ENCODE measurements around the gene HDAC9.

The HDAC9 gene

GRCh38 chr7:18684916-18685315, 189.4 kb downstream of the HDAC9 start:
- Histone ChIP-seq H3K79me2 (ENCODE audit: insufficient read depth, low read length) (no peaks in the 10 kb centered on the region), H3K4me3 (ENCODE audit: low read depth in 1 of 2, low read length in 2 of 2) (no peak overlapping the region), H3K4me1 (ENCODE audit: insufficient read depth, low read length) (no peaks in the 10 kb centered on the region), H3K27ac (ENCODE audit: low read length) (no peak overlapping the region), H3K27me3 (ENCODE audit: insufficient read depth, low read length, poor library complexity) (no peaks in the 10 kb centered on the region), H4K20me1 (ENCODE audit: insufficient read depth, low read length) (no peaks in the 10 kb centered on the region), H2AFZ (ENCODE audit: low read depth, low read length) (no peak overlapping the region), H3K9me3 (ENCODE audit: insufficient read depth, low read length, severe bottlenecking) (no peaks in the 10 kb centered on the region), H3K9ac (ENCODE audit: low read depth, low read length) (no peak overlapping the region), H3K4me2 (ENCODE audit: insufficient read depth, low read length) (no peak overlapping the region), H3K36me3 (ENCODE audit: insufficient read depth, low read length) (no peaks in the 10 kb centered on the region)
- ATAC-seq (ENCODE audit: insufficient read depth, low read depth) (no peak), DNase-seq (no peak)
- TF ChIP-seq EZH2 (IDR thresholded peaks at IDR 0.05; ENCODE audit: borderline replicate concordance, low read depth, low read length, severe bottlenecking): no peak
- no peak for TF ChIP-seq CTCF (IDR thresholded peaks at IDR 0.05; ENCODE audit: borderline replicate concordance, extremely low read depth, low read length, poor library complexity, severe bottlenecking)

GRCh38 chr7:18685971-18686370, 190.4 kb downstream of the HDAC9 start:
- no peak overlapping the region for H3K4me2 ChIP-seq (ENCODE audit: insufficient read depth, low read length)
- no peak overlapping the region for H3K9ac ChIP-seq (ENCODE audit: low read depth, low read length)
- TF ChIP-seq CTCF (IDR thresholded peaks at IDR 0.05; ENCODE audit: borderline replicate concordance, extremely low read depth, low read length, poor library complexity, severe bottlenecking) (no peak), EZH2 (IDR thresholded peaks at IDR 0.05; ENCODE audit: borderline replicate concordance, low read depth, low read length, severe bottlenecking) (no peak)
- H3K36me3 ChIP-seq (ENCODE audit: insufficient read depth, low read length): no peaks in the 10 kb centered on the region
- H4K20me1 ChIP-seq (ENCODE audit: insufficient read depth, low read length): no peaks in the 10 kb centered on the region
- DNase-seq (no peak), ATAC-seq (ENCODE audit: insufficient read depth, low read depth) (no peak)
- H3K4me1 ChIP-seq (ENCODE audit: insufficient read depth, low read length): no peaks in the 10 kb centered on the region
- H3K4me3 ChIP-seq (ENCODE audit: low read depth in 1 of 2, low read length in 2 of 2): no peak overlapping the region
- no peaks in the 10 kb centered on the region for H3K9me3 ChIP-seq (ENCODE audit: insufficient read depth, low read length, severe bottlenecking)
- no peak overlapping the region for H3K27ac ChIP-seq (ENCODE audit: low read length)
- H3K79me2 ChIP-seq (ENCODE audit: insufficient read depth, low read length): no peaks in the 10 kb centered on the region
- no peak overlapping the region for H2AFZ ChIP-seq (ENCODE audit: low read depth, low read length)
- no peaks in the 10 kb centered on the region for H3K27me3 ChIP-seq (ENCODE audit: insufficient read depth, low read length, poor library complexity)

- no peak overlapping the region for H3K27ac ChIP-seq (ENCODE audit: low read length)
- no peaks in the 10 kb centered on the region for H3K27me3 ChIP-seq (ENCODE audit: insufficient read depth, low read length, poor library complexity)
- DNase-seq: no peak
- no peak overlapping the region for H2AFZ ChIP-seq (ENCODE audit: low read depth, low read length)
- H3K36me3 ChIP-seq (ENCODE audit: insufficient read depth, low read length): no peaks in the 10 kb centered on the region
- no peak overlapping the region for H3K4me2 ChIP-seq (ENCODE audit: insufficient read depth, low read length)
- no peak for ATAC-seq (ENCODE audit: insufficient read depth, low read depth)
- H3K9ac ChIP-seq (ENCODE audit: low read depth, low read length): no peak overlapping the region
- no peaks in the 10 kb centered on the region for H3K4me1 ChIP-seq (ENCODE audit: insufficient read depth, low read length)
- no peaks in the 10 kb centered on the region for H3K9me3 ChIP-seq (ENCODE audit: insufficient read depth, low read length, severe bottlenecking)
- no peaks in the 10 kb centered on the region for H4K20me1 ChIP-seq (ENCODE audit: insufficient read depth, low read length)
- no peak overlapping the region for H3K4me3 ChIP-seq (ENCODE audit: low read depth in 1 of 2, low read length in 2 of 2)
- no peaks in the 10 kb centered on the region for H3K79me2 ChIP-seq (ENCODE audit: insufficient read depth, low read length)
- TF ChIP-seq EZH2 (IDR thresholded peaks at IDR 0.05; ENCODE audit: borderline replicate concordance, low read depth, low read length, severe bottlenecking): no peak
These were observed 194.0 kb downstream of the HDAC9 start for GRCh38 chr7:18689551-18689950.

- Histone ChIP-seq H3K4me2 (ENCODE audit: insufficient read depth, low read length) (no peak overlapping the region), H3K79me2 (ENCODE audit: insufficient read depth, low read length) (no peaks in the 10 kb centered on the region)
- no peak for DNase-seq
These were observed 197.9 kb downstream of the HDAC9 start for GRCh38 chr7:18693406-18693805.

More at GRCh38 chr7:18693406-18693805, 197.9 kb downstream of the HDAC9 start:
- H3K9me3 ChIP-seq (ENCODE audit: insufficient read depth, low read length, severe bottlenecking): no peaks in the 10 kb centered on the region
- H3K4me3 ChIP-seq (ENCODE audit: low read depth in 1 of 2, low read length in 2 of 2): no peak overlapping the region
- no peaks in the 10 kb centered on the region for H3K27me3 ChIP-seq (ENCODE audit: insufficient read depth, low read length, poor library complexity)
- no peak overlapping the region for H3K9ac ChIP-seq (ENCODE audit: low read depth, low read length)
- no peaks in the 10 kb centered on the region for H3K4me1 ChIP-seq (ENCODE audit: insufficient read depth, low read length)
- H3K27ac ChIP-seq (ENCODE audit: low read length): no peak overlapping the region
- no peak overlapping the region for H2AFZ ChIP-seq (ENCODE audit: low read depth, low read length)
- no peak for TF ChIP-seq CTCF (IDR thresholded peaks at IDR 0.05; ENCODE audit: borderline replicate concordance, extremely low read depth, low read length, poor library complexity, severe bottlenecking)
- TF ChIP-seq EZH2 (IDR thresholded peaks at IDR 0.05; ENCODE audit: borderline replicate concordance, low read depth, low read length, severe bottlenecking): no peak
- ATAC-seq (ENCODE audit: insufficient read depth, low read depth): no peak
- H4K20me1 ChIP-seq (ENCODE audit: insufficient read depth, low read length): no peaks in the 10 kb centered on the region
- H3K36me3 ChIP-seq (ENCODE audit: insufficient read depth, low read length): no peaks in the 10 kb centered on the region

Measured in DND-41 (cell line).